ENCODE measurements around the gene DENND1C.

DENND1C gene

DNA sequence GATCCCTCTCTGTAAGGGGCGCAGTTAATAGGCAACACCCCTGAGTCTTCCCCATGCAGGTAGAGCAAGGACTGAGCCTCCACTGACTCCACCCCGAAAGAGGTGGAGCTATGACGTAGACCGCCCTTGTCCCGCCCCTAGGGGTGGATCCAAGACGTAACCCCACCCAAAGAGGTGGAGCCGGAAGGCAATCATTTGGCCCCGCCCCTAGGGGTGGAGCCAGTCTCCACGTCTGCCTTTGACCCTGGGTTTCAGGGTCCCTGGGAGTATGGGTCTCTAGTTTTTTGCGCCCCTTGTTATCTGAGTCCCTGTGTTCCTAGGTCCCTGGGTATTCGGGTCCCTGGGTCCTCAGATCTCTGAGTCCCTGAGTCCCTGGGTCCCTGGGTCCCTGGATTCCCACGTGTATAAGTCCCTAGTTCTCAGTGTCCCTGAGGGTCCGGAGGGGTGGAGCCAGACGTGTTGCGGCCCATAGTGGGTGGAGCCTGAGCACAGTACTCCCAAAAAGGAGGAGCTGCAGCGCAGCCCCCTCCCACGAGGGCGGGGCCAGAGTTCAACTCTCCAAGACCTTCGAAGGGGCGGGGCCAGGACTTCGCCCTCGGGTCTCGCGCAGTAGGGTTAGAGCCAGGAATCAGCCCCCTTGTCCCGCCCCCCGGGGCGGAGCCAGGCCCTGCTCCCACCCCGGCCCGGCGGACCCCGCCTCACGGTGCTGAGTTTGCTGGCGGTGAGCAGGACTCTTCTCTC, 5.3 kb downstream of the DENND1C start:
- no peak for DNase-seq

DNA sequence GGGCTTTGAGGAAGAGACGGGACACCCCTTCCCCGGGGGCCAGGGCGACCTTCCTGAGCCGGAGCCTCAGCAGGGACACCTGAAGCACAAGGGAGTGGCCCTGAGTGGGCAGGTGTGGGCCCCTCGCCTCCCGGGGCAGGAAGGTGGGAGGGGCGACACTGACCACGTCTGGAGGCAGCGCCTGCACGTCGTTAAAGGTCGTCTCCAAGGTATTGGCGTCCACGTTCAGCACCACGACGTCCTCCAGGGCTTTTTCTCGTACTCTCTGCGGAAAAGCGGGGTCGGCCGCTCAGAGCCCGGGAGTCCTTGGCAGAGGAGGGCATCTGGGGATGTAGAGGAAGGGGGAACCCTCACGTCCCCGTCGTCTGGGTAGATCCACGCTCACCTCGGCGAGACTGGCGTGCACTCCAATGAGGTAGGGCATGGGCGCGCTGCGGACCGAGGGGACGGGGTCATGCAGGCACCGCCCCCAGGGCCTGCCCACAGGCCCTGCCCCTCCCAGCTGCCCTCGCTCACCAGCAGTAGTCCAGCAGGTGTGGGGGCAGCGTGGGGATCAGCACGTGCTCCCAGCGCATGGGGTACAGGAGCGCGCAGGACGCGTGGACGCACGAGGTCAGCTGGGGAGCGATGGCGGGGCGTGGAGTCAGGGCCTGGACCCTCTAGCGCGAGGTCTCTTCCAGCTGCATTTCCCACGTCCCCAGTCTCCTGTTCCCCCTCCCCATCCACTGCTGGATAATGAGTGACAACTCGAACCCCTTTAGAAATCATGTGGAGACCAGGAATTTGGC, 6.1 kb downstream of the DENND1C start:
- DNase-seq = no peak

GRCh38 chr19:6473647-6474046, 7.9 kb downstream of the DENND1C start:
- DNase-seq = no peak

GRCh38 chr19:6472713-6473112, 8.9 kb downstream of the DENND1C start:
- DNase-seq = no peak

GRCh38 chr19:6471076-6471475, 10.5 kb downstream of the DENND1C start:
- no peak for DNase-seq

DNA sequence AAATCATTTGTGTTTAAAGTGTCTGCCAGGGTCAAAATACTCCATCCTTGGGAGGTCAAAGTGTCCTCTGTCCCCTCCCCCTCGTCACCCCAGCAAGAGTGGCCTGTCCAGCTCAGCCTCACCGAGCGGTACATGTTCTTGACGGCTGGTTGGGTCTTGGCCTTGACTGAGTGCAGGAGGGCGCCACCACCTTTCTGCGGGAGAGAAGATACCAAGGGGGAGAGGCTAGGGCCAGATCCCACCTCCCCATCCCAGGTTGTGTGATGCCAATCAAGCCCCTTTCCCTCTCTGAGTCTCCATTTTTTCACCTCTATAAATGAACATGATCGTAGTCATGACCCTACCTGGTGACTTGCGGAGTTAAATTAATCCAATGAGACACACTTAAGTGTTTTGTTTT, 11.4 kb downstream of the DENND1C start:
- no peak for DNase-seq

GRCh38 chr19:6467384-6467783, 14.2 kb downstream of the DENND1C start:
- DNase-seq = no peak

DNA sequence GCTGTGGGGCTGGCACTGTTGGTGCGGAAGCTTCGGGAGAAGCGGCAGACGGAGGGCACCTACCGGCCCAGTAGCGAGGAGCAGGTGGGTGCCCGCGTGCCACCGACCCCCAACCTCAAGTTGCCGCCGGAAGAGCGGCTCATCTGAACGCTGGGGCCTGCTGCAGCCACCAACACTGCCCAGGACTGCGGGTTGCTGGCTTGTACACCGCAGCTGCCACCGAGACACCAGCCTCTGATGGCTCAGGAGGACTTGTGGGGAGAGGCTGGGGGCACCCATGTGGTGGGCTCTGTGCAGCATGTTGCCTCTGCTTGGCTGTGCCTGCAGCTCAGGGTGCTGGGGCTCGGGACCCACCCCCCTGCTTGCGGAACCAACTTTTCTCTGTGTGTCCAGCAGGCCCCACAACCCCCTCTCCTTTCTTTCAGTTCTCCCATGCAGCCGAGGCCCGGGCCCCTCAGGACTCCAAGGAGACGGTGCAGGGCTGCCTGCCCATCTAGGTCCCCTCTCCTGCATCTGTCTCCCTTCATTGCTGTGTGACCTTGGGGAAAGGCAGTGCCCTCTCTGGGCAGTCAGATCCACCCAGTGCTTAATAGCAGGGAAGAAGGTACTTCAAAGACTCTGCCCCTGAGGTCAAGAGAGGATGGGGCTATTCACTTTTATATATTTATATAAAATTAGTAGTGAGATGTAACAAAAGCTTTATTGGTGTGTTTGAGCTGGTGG, 14.9 kb downstream of the DENND1C start:
- DNase-seq = no peak

- DNase-seq = no peak
Measured at GRCh38 chr19:6465663-6466062, 15.9 kb downstream of the DENND1C start.

DNA sequence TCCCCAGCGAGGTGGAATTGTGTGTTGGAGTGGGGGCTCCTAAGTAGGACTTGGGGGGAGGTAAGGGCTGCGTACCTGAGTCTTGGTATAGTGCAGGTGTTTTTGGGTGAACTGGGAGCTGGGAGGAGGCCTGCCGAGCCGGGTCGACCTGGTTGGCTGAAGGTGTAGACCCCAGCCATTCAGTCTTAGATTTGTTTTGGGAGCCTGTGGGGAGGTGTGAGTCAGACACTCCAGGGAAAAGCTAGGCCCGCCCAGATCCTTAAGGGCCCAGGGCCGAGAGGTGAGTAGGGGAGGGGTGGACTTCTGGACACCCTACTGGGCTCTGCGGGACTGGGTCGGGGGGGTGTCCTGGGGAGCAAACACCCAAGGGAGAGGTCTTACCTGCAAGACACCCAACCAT, 16.6 kb downstream of the DENND1C start:
- no peak for DNase-seq

GRCh38 chr19:6464070-6464873, 17.3 kb downstream of the DENND1C start, which contains the start of gene CRB3:
Gene CRB3 (plus strand): TSS chr19:6464271. CDS start chr19:6464702, 431 bp downstream.
- no peak for DNase-seq

- peak; percentile 93 for DNase-seq
Measured at GRCh38 chr19:6460099-6460884, 21.3 kb downstream of the DENND1C start.

- DNase-seq = peak; percentile 74
Measured at GRCh38 chr19:6459262-6460098, 22.1 kb downstream of the DENND1C start, which contains the start of gene SLC25A23. Gene SLC25A23 (minus strand): TSS chr19:6459792. CDS start chr19:6459628, 164 bp downstream.

GRCh38 chr19:6458695-6459261, 22.8 kb downstream of the DENND1C start:
- no peak for DNase-seq

DNA sequence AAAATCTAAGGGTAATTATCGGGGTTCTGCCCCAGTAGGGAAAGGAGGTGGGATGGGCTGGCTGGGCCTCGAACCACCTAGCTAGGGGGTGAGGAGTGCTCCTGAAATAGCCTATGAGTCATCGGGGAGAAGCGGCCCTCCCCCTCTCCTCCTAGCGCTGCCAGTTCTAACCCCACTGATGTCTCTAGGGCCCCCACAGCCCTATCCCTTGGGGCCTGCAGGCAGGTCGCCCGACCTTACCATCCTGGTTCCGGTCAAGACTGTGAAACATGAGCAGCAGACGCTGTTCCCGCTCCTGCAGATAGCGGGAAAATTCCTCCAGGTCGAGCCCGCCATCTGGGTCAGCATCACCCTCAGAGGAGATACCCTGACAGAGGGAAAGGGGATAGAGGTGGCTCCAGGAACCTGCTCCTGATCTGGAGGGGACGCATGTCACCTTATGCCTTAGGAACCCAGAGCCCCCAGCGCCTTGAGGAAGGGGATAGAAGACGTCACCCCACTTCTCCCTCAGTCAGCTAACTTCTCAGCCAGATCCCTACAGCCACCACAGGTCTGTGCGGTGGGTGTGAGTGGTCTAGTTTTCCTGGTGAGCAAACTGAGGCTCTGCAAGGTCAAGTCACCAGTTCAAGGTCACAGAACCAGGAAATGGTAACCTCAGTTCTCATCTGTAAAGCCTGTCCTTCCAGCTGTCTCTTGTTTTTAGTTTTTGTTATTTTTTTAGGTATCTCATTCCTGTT, 23.5 kb downstream of the DENND1C start:
- no peak for DNase-seq

- DNase-seq = no peak
Measured at GRCh38 chr19:6455924-6456323, 25.7 kb downstream of the DENND1C start.

- no peak for DNase-seq
Measured at GRCh38 chr19:6453951-6454565, 27.5 kb downstream of the DENND1C start.

DNA sequence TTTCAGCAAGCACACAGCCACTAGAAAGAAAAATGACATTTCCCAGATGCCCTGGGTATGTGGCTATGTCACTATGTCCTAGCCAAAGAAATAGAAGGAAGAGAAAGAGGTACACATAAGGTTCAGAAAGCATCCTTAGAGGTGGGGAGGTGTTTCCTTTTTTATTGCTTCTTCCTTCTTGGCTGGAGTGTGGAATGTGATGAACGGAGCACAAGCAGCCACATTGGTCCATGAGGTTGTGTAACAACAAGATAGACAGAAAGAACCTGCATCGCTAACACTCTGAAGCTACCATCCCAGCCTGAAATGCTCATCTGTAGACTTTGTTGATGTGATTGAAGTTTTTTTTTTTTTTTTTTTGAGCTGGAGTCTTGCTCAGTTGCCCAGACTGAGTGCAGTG, 28.7 kb downstream of the DENND1C start:
- DNase-seq = no peak

GRCh38 chr19:6452223-6452614, 29.4 kb downstream of the DENND1C start:
- DNase-seq = no peak

Measured in 8988T (cell line).